HepG2 (cell line): ENCODE data around the gene LGR6. TPM values are rescaled to one million over a fixed set of nuclear protein-coding genes. Genes with fewer than 3 reads are reported as not detected.

Experiments used
- CERS6 ChIP-seq: sonication (generic); formaldehyde crosslinking; IDR thresholded peaks from 2 replicates; pipeline ENCODE4 v1.5.0; 2020; ENCODE audit warnings: missing genetic modification reagents
- DNMT1 ChIP-seq: sonication (generic); formaldehyde crosslinking; IDR thresholded peaks from 2 replicates; pipeline ENCODE4 v1.5.1; 2020; ENCODE audit warnings: mild to moderate bottlenecking, missing genetic modification reagents
- HNRNPH1 ChIP-seq: fragments of 200-400 bp; formaldehyde crosslinking; optimal IDR thresholded peaks from 2 replicates; pipeline ENCODE3; 2017; ENCODE audit warnings: mild to moderate bottlenecking, low read depth, low read length
- HOXA7 ChIP-seq: sonication (generic); formaldehyde crosslinking; IDR thresholded peaks from 2 replicates; pipeline ENCODE4 v1.8.1; 2022; ENCODE audit warnings: mild to moderate bottlenecking, missing genetic modification reagents, moderate library complexity
- IRF2 ChIP-seq: IDR thresholded peaks from 2 replicates; pipeline ENCODE4 v1.6.1; 2018; ENCODE audit warnings: missing genetic modification reagents, missing compliant biosample characterization
- KAT8 ChIP-seq: IDR thresholded peaks from 2 replicates; pipeline ENCODE4 v1.6.1; 2016; ENCODE audit warnings: missing genetic modification reagents, missing compliant biosample characterization
- KLF11 ChIP-seq: IDR thresholded peaks from 2 replicates; pipeline ENCODE4 v1.6.1; 2016; ENCODE audit warnings: missing compliant biosample characterization
- KLF12 ChIP-seq: sonication (generic); formaldehyde crosslinking; IDR thresholded peaks from 2 replicates; pipeline ENCODE4 v1.4.0; 2020; ENCODE audit warnings: missing genetic modification reagents, borderline replicate concordance
- KLF15 ChIP-seq: sonication (generic); formaldehyde crosslinking; IDR thresholded peaks from 2 replicates; pipeline ENCODE4 v1.8.1; 2023; ENCODE audit warnings: borderline replicate concordance, mild to moderate bottlenecking, inconsistent platforms, missing genetic modification reagents, mixed read lengths
- NCOA5 ChIP-seq: sonication (generic); formaldehyde crosslinking; IDR thresholded peaks from 2 replicates; pipeline ENCODE4 v1.4.0; 2020; ENCODE audit warnings: missing genetic modification reagents
- NFE2 ChIP-seq: sonication (generic); formaldehyde crosslinking; IDR thresholded peaks from 2 replicates; pipeline ENCODE4 v1.4.0; 2020; ENCODE audit warnings: missing genetic modification reagents
- NFKB2 ChIP-seq: sonication (generic); formaldehyde crosslinking; IDR thresholded peaks from 2 replicates; pipeline ENCODE4 v1.4.0; 2020; ENCODE audit warnings: missing genetic modification reagents, borderline replicate concordance
- POGZ ChIP-seq: sonication (generic); formaldehyde crosslinking; IDR thresholded peaks from 2 replicates; pipeline ENCODE4 v1.4.0; 2020; ENCODE audit warnings: mild to moderate bottlenecking, missing genetic modification reagents
- TOE1 ChIP-seq: sonication (generic); formaldehyde crosslinking; IDR thresholded peaks from 2 replicates; pipeline ENCODE4 v1.4.0; 2020; ENCODE audit warnings: mild to moderate bottlenecking, missing genetic modification reagents
- YY1 ChIP-seq: IDR thresholded peaks from 2 replicates; pipeline ENCODE4 v1.6.1; 2011; ENCODE audit warnings: low read length, low read depth, moderate library complexity, mild to moderate bottlenecking; ENCODE audit not compliant: insufficient read depth, insufficient replicate concordance
- ZBTB43 ChIP-seq: sonication (generic); formaldehyde crosslinking; conservative IDR thresholded peaks from 2 replicates; pipeline ENCODE4 v1.4.0; 2020; ENCODE audit warnings: missing genetic modification reagents
- ZBTB7A ChIP-seq: sonication (generic); formaldehyde crosslinking; IDR thresholded peaks from 2 replicates; pipeline ENCODE4 v1.8.0; 2022; ENCODE audit warnings: mild to moderate bottlenecking, missing genetic modification reagents
- ZNF101 ChIP-seq: sonication (generic); formaldehyde crosslinking; IDR thresholded peaks from 2 replicates; pipeline ENCODE4 v1.4.0; 2020; ENCODE audit warnings: mild to moderate bottlenecking, low read depth, missing genetic modification reagents, borderline replicate concordance
- ZNF234 ChIP-seq: sonication (generic); formaldehyde crosslinking; conservative IDR thresholded peaks from 2 replicates; pipeline ENCODE4 v1.5.1; 2020; ENCODE audit warnings: mild to moderate bottlenecking, missing genetic modification reagents
- ZNF343 ChIP-seq: sonication (generic); formaldehyde crosslinking; IDR thresholded peaks from 2 replicates; pipeline ENCODE4 v1.4.0; 2020; ENCODE audit warnings: mild to moderate bottlenecking, missing genetic modification reagents
- ZNF563 ChIP-seq: sonication (generic); formaldehyde crosslinking; IDR thresholded peaks from 2 replicates; pipeline ENCODE4 v1.8.0; 2022; ENCODE audit warnings: mild to moderate bottlenecking, moderate library complexity, missing genetic modification reagents
- ZNF619 ChIP-seq: sonication (generic); formaldehyde crosslinking; IDR thresholded peaks from 2 replicates; pipeline ENCODE4 v1.4.0; 2020; ENCODE audit warnings: mild to moderate bottlenecking, missing genetic modification reagents
- ZNF639 ChIP-seq: conservative IDR thresholded peaks from 2 replicates; pipeline ENCODE4 v1.6.1; 2018; ENCODE audit warnings: missing genetic modification reagents
- ZNF644 ChIP-seq: IDR thresholded peaks from 2 replicates; pipeline ENCODE4 v1.6.1; 2016; ENCODE audit warnings: low read depth
- ZNF749 ChIP-seq: sonication (generic); formaldehyde crosslinking; IDR thresholded peaks from 2 replicates; pipeline ENCODE4 v1.8.0; 2022; ENCODE audit warnings: mild to moderate bottlenecking, missing genetic modification reagents, moderate library complexity, borderline replicate concordance
- ZNF781 ChIP-seq: sonication (generic); formaldehyde crosslinking; IDR thresholded peaks from 2 replicates; pipeline ENCODE4 v1.5.1; 2020; ENCODE audit warnings: borderline replicate concordance, mild to moderate bottlenecking, missing genetic modification reagents; ENCODE audit errors: not compliant biosample characterization
- polyA plus RNA-seq, 8 experiments: library from polyadenylated mRNA; depleted of rRNA in 3 of 8; stranded (reverse) in 7 of 8; unstranded in 1 of 8; fragments of >200 nt; fragmentation: Illumina TruSeq in 4 of 8; extraction: Trizol in 4 of 8; gene quantifications; 2 replicates each; pipeline versions ENCODE4 v1.2.1 to v1.2.3, GENCODE V29; 2011 to 2016; ENCODE audit warnings: low read depth in 4 of 8, missing spikeins in 1 of 8, mixed read lengths in 1 of 8; ENCODE audit not compliant: insufficient read depth in 1 of 8
- total RNA-seq, 5 experiments: library from RNA; depleted of rRNA; stranded (reverse); fragments of >200 nt; fragmentation: Illumina TruSeq; extraction: Trizol; gene quantifications; 2 replicates each; pipeline ENCODE4 v1.2.3, GENCODE V29; 2016; ENCODE audit warnings: low read depth in 1 of 5

Gene LGR6
- total and polyA plus RNA-seq, 2 of the 13 experiments (the other 11 are each of a cell fraction or from before 2014, with no cell fraction given), result 0.07 TPM; not detected in 1

GRCh38 chr1:202348509-202349205, 155.1 kb downstream of the LGR6 start, which contains the start of gene PPP1R12B (continued):
- TF ChIP-seq ZNF343 (peak; percentile 86; the same call in 1 of the 2 replicates), ZNF644 (CRISPR knock-in tag) (no peak), KLF15 (CRISPR knock-in tag) (no peak; the same call in 1 of the 2 replicates), IRF2 (peak; percentile 98), YY1 (peak; percentile 98), KLF11 (no peak), KAT8 (CRISPR knock-in tag) (peak; percentile 80), POGZ (peak; percentile 71; the same call in 1 of the 2 replicates), ZNF563 (CRISPR knock-in tag) (no peak), CERS6 (CRISPR knock-in tag) (no peak), ZNF781 (CRISPR knock-in tag) (no peak), ZNF234 (CRISPR knock-in tag) (no peak), TOE1 (CRISPR knock-in tag) (no peak), HOXA7 (CRISPR knock-in tag) (no peak), NFKB2 (peak; percentile 88; the same call in 1 of the 2 replicates), ZNF101 (CRISPR knock-in tag) (no peak), DNMT1 (CRISPR knock-in tag) (no peak), HNRNPH1 (no peak), ZBTB43 (CRISPR knock-in tag) (0 out of 2 replicates have a peak, but pooled peaks have one; percentile 51), NFE2 (no peak), ZBTB7A (no peak; the same call in 1 of the 2 replicates), ZNF639 (CRISPR knock-in tag) (0 out of 2 replicates have a peak, but pooled peaks have one; percentile 33), ZNF619 (no peak), ZNF749 (peak; percentile 35; the same call in 1 of the 2 replicates), NCOA5 (no peak), KLF12 (peak; percentile 93)
